ENCODE results near the gene MGAT5B. TPM values are rescaled to one million over a fixed set of nuclear protein-coding genes. Genes with fewer than 3 reads are reported as not detected.

The MGAT5B gene
- total RNA-seq, 1 experiment from 2014 or later: 1.0 TPM

- Mint-ChIP-seq H3K9me3 (ENCODE audit: low read depth, unreplicated experiment) (no peaks in the 10 kb centered on the region), H3K27me3 (ENCODE audit: unreplicated experiment) (peaks cover 80% of the 10 kb centered on the region), H3K36me3 (ENCODE audit: insufficient read depth, unreplicated experiment) (no peaks in the 10 kb centered on the region), H3K4me1 (ENCODE audit: low read depth, unreplicated experiment) (no peaks in the 10 kb centered on the region), H3K27ac (ENCODE audit: unreplicated experiment) (no peak overlapping the region), H3K4me3 (ENCODE audit: low read depth, unreplicated experiment) (no peak overlapping the region)
- intact Hi-C loops (cut with micrococcal nuclease; ENCODE audit: unreplicated experiment): no loop called here
- DNase-seq: no peak
- no peak for TF ChIP-seq CTCF (IDR thresholded peaks at IDR 0.05; ENCODE audit: unreplicated experiment)
- CTCF ChIA-PET: no interaction called here
- no TSS peak for BruUV-seq (replicated peaks)
Observed at GRCh38 chr17:76904116-76904515, 35.9 kb downstream of the MGAT5B start.

- no peak for TF ChIP-seq CTCF (IDR thresholded peaks at IDR 0.05; ENCODE audit: unreplicated experiment)
- peaks cover 80% of the 10 kb centered on the region for H3K27me3 Mint-ChIP-seq (ENCODE audit: unreplicated experiment)
- intact Hi-C loops (cut with micrococcal nuclease; ENCODE audit: unreplicated experiment): no loop called here
- no peak for DNase-seq
- H3K27ac Mint-ChIP-seq (ENCODE audit: unreplicated experiment): no peak overlapping the region
- H3K4me3 Mint-ChIP-seq (ENCODE audit: low read depth, unreplicated experiment): no peak overlapping the region
- H3K36me3 Mint-ChIP-seq (ENCODE audit: insufficient read depth, unreplicated experiment): no peaks in the 10 kb centered on the region
- no peaks in the 10 kb centered on the region for H3K4me1 Mint-ChIP-seq (ENCODE audit: low read depth, unreplicated experiment)
- CTCF ChIA-PET: interaction anchor here (0.6 kb wide), 1 partner anchor 142 kb away, joined by 8 read pairs; no protein-coding TSS in a partner anchor
- BruUV-seq (replicated peaks): no TSS peak
- H3K9me3 Mint-ChIP-seq (ENCODE audit: low read depth, unreplicated experiment): no peaks in the 10 kb centered on the region
Observed at GRCh38 chr17:76905036-76905435, 36.8 kb downstream of the MGAT5B start.

GRCh38 chr17:76905836-76906235 lies 37.6 kb downstream of the MGAT5B start:
- BruUV-seq (replicated peaks): no TSS peak
- H3K36me3 Mint-ChIP-seq (ENCODE audit: insufficient read depth, unreplicated experiment): no peaks in the 10 kb centered on the region
- intact Hi-C loops (cut with micrococcal nuclease; ENCODE audit: unreplicated experiment): no loop called here
- no peaks in the 10 kb centered on the region for H3K9me3 Mint-ChIP-seq (ENCODE audit: low read depth, unreplicated experiment)
- peaks cover 80% of the 10 kb centered on the region for H3K27me3 Mint-ChIP-seq (ENCODE audit: unreplicated experiment)
- TF ChIP-seq CTCF (IDR thresholded peaks at IDR 0.05; ENCODE audit: unreplicated experiment): no peak
- DNase-seq: no peak
- H3K4me1 Mint-ChIP-seq (ENCODE audit: low read depth, unreplicated experiment): no peaks in the 10 kb centered on the region
- CTCF ChIA-PET: no interaction called here
- H3K27ac Mint-ChIP-seq (ENCODE audit: unreplicated experiment): no peak overlapping the region
- no peak overlapping the region for H3K4me3 Mint-ChIP-seq (ENCODE audit: low read depth, unreplicated experiment)

- DNase-seq: no peak
- H3K4me1 Mint-ChIP-seq (ENCODE audit: low read depth, unreplicated experiment): no peaks in the 10 kb centered on the region
- intact Hi-C loops (cut with micrococcal nuclease; ENCODE audit: unreplicated experiment): no loop called here
- BruUV-seq (replicated peaks): no TSS peak
- CTCF ChIA-PET: no interaction called here
- H3K4me3 Mint-ChIP-seq (ENCODE audit: low read depth, unreplicated experiment): no peak overlapping the region
- no peak overlapping the region for H3K27ac Mint-ChIP-seq (ENCODE audit: unreplicated experiment)
- H3K9me3 Mint-ChIP-seq (ENCODE audit: low read depth, unreplicated experiment): no peaks in the 10 kb centered on the region
- no peaks in the 10 kb centered on the region for H3K36me3 Mint-ChIP-seq (ENCODE audit: insufficient read depth, unreplicated experiment)
- TF ChIP-seq CTCF (IDR thresholded peaks at IDR 0.05; ENCODE audit: unreplicated experiment): no peak
- peaks cover 80% of the 10 kb centered on the region for H3K27me3 Mint-ChIP-seq (ENCODE audit: unreplicated experiment)
Observed at GRCh38 chr17:76906463-76906862, 38.3 kb downstream of the MGAT5B start.

Measured in Calu3 (cell line).